ENCODE results near the gene TSG101. TPM values are rescaled to one million over a fixed set of nuclear protein-coding genes. Genes with fewer than 3 reads are reported as not detected.

Gene TSG101
- total RNA-seq, 1 donor from 2014 or later, result 115 TPM

- no peak for DNase-seq (ENCODE audit: low spot score)
- Histone ChIP-seq H3K27me3 (no peaks in the 10 kb centered on the region), H3K4me2 (no peak overlapping the region), H3K4me3 (no peak overlapping the region), H3K9ac (no peak overlapping the region), H3K79me2 (ENCODE audit: low read depth) (no peaks in the 10 kb centered on the region), H3F3A (ENCODE audit: low read depth) (no peaks in the 10 kb centered on the region), H3K27ac (no peak overlapping the region), H3K36me3 (peaks cover 12% of the 10 kb centered on the region), H4K20me1 (ENCODE audit: low read depth) (peaks cover 19% of the 10 kb centered on the region), H3K9me3 (ENCODE audit: low read depth) (no peaks in the 10 kb centered on the region), H2AFZ (replicated peaks) (no peak overlapping the region), H3K4me1 (no peaks in the 10 kb centered on the region)
- TF ChIP-seq EZH2phosphoT487 (IDR thresholded peaks at IDR 0.05), result no peak
- no peak for TF ChIP-seq CTCF (IDR thresholded peaks at IDR 0.05)
- TF ChIP-seq EZH2 (IDR thresholded peaks at IDR 0.05), result no peak
- H3K36me3 Mint-ChIP-seq, result peaks cover 3% of the 10 kb centered on the region
- no peak overlapping the region for H3K27ac Mint-ChIP-seq
- no peaks in the 10 kb centered on the region for H3K4me1 Mint-ChIP-seq
- no peaks in the 10 kb centered on the region for H3K9me3 Mint-ChIP-seq
- no peak overlapping the region for H3K4me3 Mint-ChIP-seq
- no peaks in the 10 kb centered on the region for H3K27me3 Mint-ChIP-seq (ENCODE audit: insufficient read depth, low read depth)
Observed at GRCh38 chr11:18495271-18495670, 31.5 kb downstream of the TSG101 start.

- H3K27ac ChIP-seq, result no peak overlapping the region
Observed at GRCh38 chr11:18493310-18493709, 33.4 kb downstream of the TSG101 start.

GRCh38 chr11:18492888-18493287 lies 33.9 kb downstream of the TSG101 start:
- Histone ChIP-seq H3K4me1 (no peaks in the 10 kb centered on the region), H3K4me3 (no peak overlapping the region), H3K9ac (no peak overlapping the region), H3K36me3 (peaks cover 6% of the 10 kb centered on the region), H3K27me3 (no peaks in the 10 kb centered on the region), H4K20me1 (ENCODE audit: low read depth) (peaks cover 16% of the 10 kb centered on the region), H3F3A (ENCODE audit: low read depth) (no peaks in the 10 kb centered on the region), H3K79me2 (ENCODE audit: low read depth) (no peaks in the 10 kb centered on the region), H3K4me2 (no peak overlapping the region), H3K9me3 (ENCODE audit: low read depth) (no peaks in the 10 kb centered on the region), H2AFZ (replicated peaks) (no peak overlapping the region), H3K27ac (no peak overlapping the region)
- Mint-ChIP-seq H3K27ac (no peak overlapping the region), H3K9me3 (no peaks in the 10 kb centered on the region), H3K36me3 (peaks cover 7% of the 10 kb centered on the region), H3K27me3 (ENCODE audit: insufficient read depth, low read depth) (no peaks in the 10 kb centered on the region), H3K4me1 (no peaks in the 10 kb centered on the region), H3K4me3 (no peak overlapping the region)
- no peak for DNase-seq (ENCODE audit: low spot score)
- no peak for TF ChIP-seq EZH2phosphoT487 (IDR thresholded peaks at IDR 0.05)
- no peak for TF ChIP-seq CTCF (IDR thresholded peaks at IDR 0.05)
- no peak for TF ChIP-seq EZH2 (IDR thresholded peaks at IDR 0.05)

More at GRCh38 chr11:18493310-18493709, 33.4 kb downstream of the TSG101 start:
- H3K4me1 ChIP-seq, result no peaks in the 10 kb centered on the region
- no peaks in the 10 kb centered on the region for H3K9me3 ChIP-seq (ENCODE audit: low read depth)
- Mint-ChIP-seq H3K4me3 (no peak overlapping the region), H3K4me1 (no peaks in the 10 kb centered on the region), H3K27ac (no peak overlapping the region), H3K36me3 (peaks cover 7% of the 10 kb centered on the region), H3K9me3 (no peaks in the 10 kb centered on the region), H3K27me3 (ENCODE audit: insufficient read depth, low read depth) (no peaks in the 10 kb centered on the region)
- H3K9ac ChIP-seq, result no peak overlapping the region
- no peak overlapping the region for H2AFZ ChIP-seq (replicated peaks)
- no peak overlapping the region for H3K4me2 ChIP-seq
- no peaks in the 10 kb centered on the region for H3F3A ChIP-seq (ENCODE audit: low read depth)
- DNase-seq (ENCODE audit: low spot score), result no peak
- no peak overlapping the region for H3K4me3 ChIP-seq
- peaks cover 6% of the 10 kb centered on the region for H3K36me3 ChIP-seq
- no peaks in the 10 kb centered on the region for H3K79me2 ChIP-seq (ENCODE audit: low read depth)
- H4K20me1 ChIP-seq (ENCODE audit: low read depth), result peaks cover 19% of the 10 kb centered on the region
- H3K27me3 ChIP-seq, result no peaks in the 10 kb centered on the region
- no peak for TF ChIP-seq CTCF (IDR thresholded peaks at IDR 0.05)
- no peak for TF ChIP-seq EZH2 (IDR thresholded peaks at IDR 0.05)
- no peak for TF ChIP-seq EZH2phosphoT487 (IDR thresholded peaks at IDR 0.05)
